GM19372 (cell line): ENCODE results near the gene MEOX2.

ENCODE experiments used
- ATAC-seq: cut with Tn5 transposase; IDR thresholded peaks from one replicate; pipeline ENCODE4 v1.9.1; 2021; ENCODE audit warnings: mild to moderate bottlenecking, low read depth, moderate library complexity; ENCODE audit not compliant: unreplicated experiment

Gene MEOX2

GRCh38 chr7:15686295-15686956 lies at the start of gene MEOX2:
TSS of gene MEOX2 (minus strand) at chr7:15686683. CDS start at chr7:15686402, 281 bp downstream.
- ATAC-seq: no peak

GRCh38 chr7:15729746-15730145 lies 43.3 kb upstream of the MEOX2 start:
- ATAC-seq: no peak

DNA sequence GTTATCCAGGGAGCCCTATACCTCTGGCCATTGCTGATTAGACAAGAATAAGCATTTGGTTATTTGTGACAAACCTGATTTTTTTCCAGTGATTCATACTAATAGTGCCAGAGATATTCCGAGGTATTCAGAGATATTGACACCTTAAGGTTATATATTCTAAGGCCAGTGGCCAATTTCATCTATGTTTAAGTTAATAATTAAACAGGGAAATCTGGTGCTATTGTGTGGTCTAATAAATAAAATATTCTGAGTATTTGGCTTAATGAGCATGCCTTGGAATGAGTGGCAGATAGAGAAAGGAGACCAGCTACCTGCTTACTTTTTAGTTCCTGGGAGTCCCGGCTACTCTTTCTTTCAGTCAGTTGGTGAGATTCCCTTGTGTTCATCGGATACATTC lies 38.6 kb upstream of the MEOX2 start:
- no peak for ATAC-seq

DNA sequence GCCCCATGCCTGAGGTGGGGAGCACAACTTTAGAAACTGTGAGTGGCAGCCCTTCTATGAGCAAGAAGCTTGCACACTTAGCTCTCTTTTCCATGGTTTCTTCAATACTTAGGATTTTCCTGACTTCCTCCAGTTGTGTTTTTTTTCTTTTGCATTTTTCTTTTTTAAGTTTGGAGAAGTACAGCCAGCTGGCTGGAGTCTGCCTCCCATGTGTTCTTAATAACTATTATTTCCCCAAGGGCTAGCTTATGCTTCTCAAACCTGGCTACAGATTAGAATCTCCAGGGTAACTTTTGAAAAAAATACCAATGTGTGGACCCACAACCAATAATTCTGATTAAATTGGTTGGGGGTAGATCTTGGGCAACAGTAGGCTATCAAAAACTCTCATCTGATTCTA lies 37.4 kb upstream of the MEOX2 start:
- no peak for ATAC-seq

GRCh38 chr7:15720849-15721471 lies 34.5 kb upstream of the MEOX2 start:
- ATAC-seq: no peak

GRCh38 chr7:15719311-15719710 lies 32.8 kb upstream of the MEOX2 start:
- ATAC-seq: no peak

DNA sequence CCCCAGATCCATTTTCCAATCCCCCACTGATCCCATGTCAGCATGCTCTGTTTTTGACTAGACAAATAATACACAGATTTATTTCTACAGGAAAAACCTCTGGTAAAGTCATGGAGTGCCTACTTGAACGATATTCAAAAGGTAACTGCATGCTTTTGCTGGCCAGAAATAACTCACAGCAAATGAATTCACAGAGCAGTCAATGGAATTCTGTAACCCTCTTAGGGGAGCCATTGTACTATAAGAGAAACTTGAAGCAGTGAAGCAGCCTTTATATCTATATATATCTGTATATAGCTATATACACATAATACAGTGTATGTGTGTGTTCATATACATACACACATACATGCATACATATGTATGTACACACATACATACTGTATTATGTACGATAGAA lies 29.0 kb upstream of the MEOX2 start:
- no peak for ATAC-seq

- ATAC-seq: no peak
Observed at GRCh38 chr7:15709978-15710377, 23.5 kb upstream of the MEOX2 start.

DNA sequence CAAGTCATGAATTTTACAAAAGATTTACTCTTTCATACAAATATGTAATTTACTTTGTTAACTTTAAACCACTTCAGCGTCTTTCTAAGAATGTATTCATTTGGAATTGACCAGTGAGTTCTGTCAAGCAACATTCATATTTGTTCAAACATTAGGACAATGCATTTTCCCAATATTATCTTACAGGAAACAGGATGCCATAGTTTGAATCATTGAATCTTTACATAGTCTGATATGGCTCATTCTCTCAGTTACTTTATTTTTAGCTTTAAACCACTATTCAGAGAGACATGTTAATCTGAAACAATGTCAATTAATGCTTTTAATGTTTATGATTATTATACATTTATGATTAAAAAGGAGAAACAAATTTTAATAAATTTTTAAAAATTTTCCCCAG lies 21.1 kb upstream of the MEOX2 start:
- ATAC-seq: no peak

DNA sequence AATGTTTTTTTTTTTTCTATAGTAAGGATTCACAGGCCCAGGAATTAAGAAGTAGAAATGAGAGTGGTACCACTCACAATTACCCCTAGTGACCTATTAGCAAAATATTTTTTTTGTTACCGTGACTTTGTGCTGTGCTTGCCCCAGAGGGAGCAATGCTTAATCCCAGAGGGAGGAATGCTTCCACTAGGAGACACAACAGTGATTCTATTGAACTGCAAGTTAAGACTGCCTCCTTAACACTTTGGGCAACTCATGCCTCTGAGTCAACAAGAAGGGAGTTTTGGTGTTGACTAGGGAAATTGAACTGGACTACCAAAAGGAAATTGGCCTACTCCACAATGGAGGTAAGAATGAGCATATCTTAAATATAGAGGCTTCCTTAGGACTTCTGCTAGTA lies 17.2 kb upstream of the MEOX2 start:
- ATAC-seq: no peak

- no peak for ATAC-seq
Observed at GRCh38 chr7:15692501-15693020, 6.1 kb upstream of the MEOX2 start.

DNA sequence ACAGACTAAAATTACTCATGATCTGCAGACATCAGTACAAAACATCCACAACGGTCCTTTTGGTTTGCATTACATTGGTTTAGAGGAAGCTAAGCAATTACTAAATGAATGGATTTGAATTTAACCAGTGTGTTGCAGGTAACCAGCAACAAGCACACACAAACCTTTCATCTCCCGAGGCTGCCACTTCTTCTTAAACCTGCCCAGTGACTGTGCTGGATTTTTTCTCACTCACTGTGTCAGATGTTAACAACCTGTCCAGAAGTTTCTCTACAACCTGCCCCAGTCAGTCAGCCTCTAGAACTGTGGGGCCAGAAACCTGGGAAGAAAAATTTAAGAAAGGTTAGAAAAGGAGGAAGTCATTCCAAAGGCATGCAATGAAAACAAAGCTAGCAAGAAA lies 2.4 kb upstream of the MEOX2 start:
- no peak for ATAC-seq

DNA sequence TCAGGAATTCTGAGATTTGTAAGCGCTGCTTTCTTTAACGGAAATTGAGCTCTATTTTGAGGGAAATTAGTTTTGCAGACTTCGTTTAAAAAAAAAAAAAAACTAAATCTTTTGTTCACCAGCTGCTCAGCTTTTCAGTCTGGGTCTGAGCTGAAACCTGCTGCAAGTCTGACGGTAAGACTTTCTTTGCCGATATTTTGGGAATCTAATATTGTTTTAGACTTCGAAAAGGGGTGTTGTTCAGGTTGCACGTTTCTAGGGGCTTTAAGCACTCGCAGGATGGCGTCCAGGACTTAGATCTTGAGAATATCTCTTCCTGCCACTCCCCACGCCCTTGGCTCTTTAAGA lies 1.8 kb upstream of the MEOX2 start:
- no peak for ATAC-seq

DNA sequence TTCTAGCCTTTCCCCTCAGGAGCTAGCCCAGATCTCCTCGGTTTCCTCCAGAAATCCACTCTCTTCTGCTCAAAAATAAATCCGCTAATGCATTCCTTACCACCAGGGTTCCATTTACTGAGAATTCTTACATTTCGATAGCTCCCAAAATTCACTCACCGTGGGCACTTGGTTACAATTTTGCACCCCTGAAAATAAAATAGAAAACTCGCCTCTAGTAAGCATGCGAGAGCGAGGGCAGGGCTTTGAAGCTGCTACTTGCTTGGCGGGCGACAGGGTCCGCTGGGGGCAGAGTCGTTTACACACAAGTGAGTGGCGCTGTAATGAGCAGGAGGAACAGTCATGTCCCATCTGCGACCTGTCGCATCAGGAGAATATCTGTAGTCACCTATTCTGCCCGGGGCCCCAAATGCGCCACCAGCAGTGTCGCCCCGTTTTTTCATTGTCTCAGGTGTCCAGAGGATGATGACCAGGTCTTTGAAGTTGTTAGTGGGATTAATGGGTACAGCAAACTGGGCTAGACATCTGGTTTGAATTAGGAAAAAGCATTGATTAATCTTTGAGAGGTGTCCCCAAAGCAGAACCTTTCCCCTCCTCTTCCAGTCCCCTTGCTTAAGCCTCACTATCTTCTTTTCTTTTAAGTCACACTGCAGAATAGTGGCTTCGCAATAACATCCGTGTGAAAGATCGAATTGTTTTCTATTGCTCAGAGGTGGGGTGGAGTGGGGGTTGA lies 1.2 kb upstream of the MEOX2 start:
- ATAC-seq: no peak

- no peak for ATAC-seq
Observed at GRCh38 chr7:15686957-15687545, 568 bp upstream of the MEOX2 start.

- ATAC-seq: no peak
Observed at GRCh38 chr7:15685358-15686294, 857 bp downstream of the MEOX2 start.

DNA sequence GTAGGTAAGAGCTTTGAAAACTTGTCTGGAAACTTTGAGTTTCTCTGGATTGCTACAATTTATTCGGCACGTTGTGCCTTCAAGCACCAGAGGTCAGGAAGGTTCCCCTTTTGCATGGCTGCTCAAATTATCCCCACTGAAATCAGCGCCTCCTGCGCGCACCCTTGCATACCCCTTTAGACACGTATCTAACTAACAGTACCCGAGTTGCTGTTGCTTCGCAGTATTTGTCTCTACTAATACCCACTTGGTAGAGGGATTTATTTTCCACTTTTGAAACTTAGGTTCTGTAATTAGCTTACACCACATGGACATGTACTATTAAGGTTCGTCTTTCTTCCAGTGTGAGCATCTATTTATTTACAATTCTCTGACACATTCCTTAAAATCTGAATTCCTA lies 1.6 kb downstream of the MEOX2 start:
- no peak for ATAC-seq

GRCh38 chr7:15684111-15684800 lies 2.2 kb downstream of the MEOX2 start:
- no peak for ATAC-seq

- no peak for ATAC-seq
Observed at GRCh38 chr7:15682751-15683245, 3.7 kb downstream of the MEOX2 start.
